ENCODE measurements around the gene FBLIM1. TPM values are rescaled to one million over a fixed set of nuclear protein-coding genes. Genes with fewer than 3 reads are reported as not detected.

Gene FBLIM1
- total and polyA plus RNA-seq, 2 donors from 2014 or later = 16.6 to 89.3 TPM

- Histone ChIP-seq H3K9ac (ENCODE audit: low read length in 3 of 3) (no peak overlapping the region), H3K4me1 (ENCODE audit: control insufficient read depth in 2 of 3, insufficient read depth in 2 of 3, low read depth in 1 of 3, low read length in 3 of 3) (peaks cover 0 to 3% (median 0%) of the 10 kb centered on the region in 3 donors), H3K4me3 (ENCODE audit: low read length in 3 of 3) (no peak overlapping the region), H3K27ac (ENCODE audit: low read depth in 2 of 2, low read length in 2 of 2) (peak overlapping the region in 1 of 2 donors; percentile 5), H3K27me3 (ENCODE audit: control insufficient read depth, insufficient read depth, low read length) (no peaks in the 10 kb centered on the region), H3K36me3 (ENCODE audit: control insufficient read depth in 2 of 3, insufficient read depth in 3 of 3, low read length in 3 of 3) (no peaks in the 10 kb centered on the region), H3K9me3 (ENCODE audit: control insufficient read depth in 2 of 3, insufficient read depth in 1 of 3, low read length in 3 of 3) (no peaks in the 10 kb centered on the region)
- DNase-seq = no peak
- no peak for TF ChIP-seq CTCF (IDR thresholded peaks at IDR 0.05; ENCODE audit: borderline replicate concordance, extremely low read depth, insufficient read depth)
- no peak for FAIRE-seq
- intact Hi-C loops (cut with DNase I) = no loop called here
These were observed 1.5 kb upstream of the FBLIM1 start for GRCh38 chr1:15757016-15757543.

- H3K9ac ChIP-seq (ENCODE audit: low read length in 3 of 3) = peak overlapping the region in 2 of 3 donors; percentile 48 to 55
- intact Hi-C loops (cut with DNase I) = no loop called here
These were observed 836 bp upstream of the FBLIM1 start for GRCh38 chr1:15757575-15758342.

GRCh38 chr1:15758953-15759661, 512 bp downstream of the FBLIM1 start:
- DNase-seq (peak in 3 of 5 donors; percentile 29 to 66 (median 62)), FAIRE-seq (no peak)
- H3K4me3 ChIP-seq (ENCODE audit: low read length in 3 of 3) = peak overlapping the region; percentile 21 to 43 (median 29)
- H3K9ac ChIP-seq (ENCODE audit: low read length in 3 of 3) = peak overlapping the region in 2 of 3 donors; percentile 40 to 55
- no peaks in the 10 kb centered on the region for H3K36me3 ChIP-seq (ENCODE audit: control insufficient read depth in 2 of 3, insufficient read depth in 3 of 3, low read length in 3 of 3)
- H3K27ac ChIP-seq (ENCODE audit: low read depth in 2 of 2, low read length in 2 of 2) = peak overlapping the region; percentile 57 to 72
- H3K4me1 ChIP-seq (ENCODE audit: control insufficient read depth in 2 of 3, insufficient read depth in 2 of 3, low read depth in 1 of 3, low read length in 3 of 3) = peaks cover 0 to 6% (median 0%) of the 10 kb centered on the region in 3 donors
- no peak for TF ChIP-seq CTCF (IDR thresholded peaks at IDR 0.05; ENCODE audit: borderline replicate concordance, extremely low read depth, insufficient read depth)
- no peaks in the 10 kb centered on the region for H3K27me3 ChIP-seq (ENCODE audit: control insufficient read depth, insufficient read depth, low read length)
- H3K9me3 ChIP-seq (ENCODE audit: control insufficient read depth in 2 of 3, insufficient read depth in 1 of 3, low read length in 3 of 3) = no peaks in the 10 kb centered on the region
- intact Hi-C loops (cut with DNase I) = no loop called here

More at GRCh38 chr1:15757575-15758342, 836 bp upstream of the FBLIM1 start:
- H3K9me3 ChIP-seq (ENCODE audit: control insufficient read depth in 2 of 3, insufficient read depth in 1 of 3, low read length in 3 of 3) = no peaks in the 10 kb centered on the region
- DNase-seq (peak; percentile 61 to 93 (median 77)), FAIRE-seq (no peak)
- peak overlapping the region in 2 of 3 donors; percentile 35 to 62 for H3K4me3 ChIP-seq (ENCODE audit: low read length in 3 of 3)
- peaks cover 0 to 3% (median 0%) of the 10 kb centered on the region in 3 donors for H3K4me1 ChIP-seq (ENCODE audit: control insufficient read depth in 2 of 3, insufficient read depth in 2 of 3, low read depth in 1 of 3, low read length in 3 of 3)
- no peak for TF ChIP-seq CTCF (IDR thresholded peaks at IDR 0.05; ENCODE audit: borderline replicate concordance, extremely low read depth, insufficient read depth)
- H3K27ac ChIP-seq (ENCODE audit: low read depth in 2 of 2, low read length in 2 of 2) = peak overlapping the region; percentile 17 to 32
- no peaks in the 10 kb centered on the region for H3K27me3 ChIP-seq (ENCODE audit: control insufficient read depth, insufficient read depth, low read length)
- H3K36me3 ChIP-seq (ENCODE audit: control insufficient read depth in 2 of 3, insufficient read depth in 3 of 3, low read length in 3 of 3) = no peaks in the 10 kb centered on the region

All from kidney (tissue), 14 donors.